Glutamatergic neuron (in vitro differentiated cells): ENCODE data around the gene MYB. TPM values are rescaled to one million over a fixed set of nuclear protein-coding genes. Genes with fewer than 3 reads are reported as not detected.
A peak's percentile ranks its signal among the peaks of the same experiment; 100 is the strongest.
"Not testable (repeated sequence)": the region's sequence is repeated elsewhere in the genome, so short reads cannot be mapped to it uniquely, and the experiment has no call there.

Experiments used
- DNase-seq: peaks from one replicate; pipeline ENCODE4 v3.0.0; 2022
- H3K27ac Mint-ChIP-seq: one replicate; pipeline ENCODE4 v1.8.0; 2020; ENCODE audit warnings: mild to moderate bottlenecking, mixed read lengths, inconsistent platforms; ENCODE audit not compliant: unreplicated experiment
- H3K27me3 Mint-ChIP-seq: one replicate; pipeline ENCODE4 v1.8.0; 2020; ENCODE audit warnings: mild to moderate bottlenecking, moderate library complexity, mixed read lengths, inconsistent platforms; ENCODE audit not compliant: unreplicated experiment
- H3K36me3 Mint-ChIP-seq: one replicate; pipeline ENCODE4 v1.8.0; 2020; ENCODE audit warnings: mild to moderate bottlenecking, mixed read lengths, inconsistent platforms; ENCODE audit not compliant: unreplicated experiment
- H3K4me1 Mint-ChIP-seq: one replicate; pipeline ENCODE4 v1.8.0; 2020; ENCODE audit warnings: mild to moderate bottlenecking, low read depth, mixed read lengths, inconsistent platforms; ENCODE audit not compliant: unreplicated experiment
- H3K4me3 Mint-ChIP-seq: one replicate; pipeline ENCODE4 v1.8.0; 2020; ENCODE audit warnings: mild to moderate bottlenecking, mixed read lengths, inconsistent platforms; ENCODE audit not compliant: unreplicated experiment
- H3K9me3 Mint-ChIP-seq: one replicate; pipeline ENCODE4 v1.8.0; 2020; ENCODE audit warnings: mild to moderate bottlenecking, moderate library complexity, mixed read lengths, inconsistent platforms; ENCODE audit not compliant: unreplicated experiment
- CTCF ChIP-seq: fragments of 200-600 bp; sonication (generic); IDR thresholded peaks from one replicate; pipeline ENCODE4 v1.5.0; 2021; ENCODE audit not compliant: partially characterized antibody, unreplicated experiment
- total RNA-seq: library from RNA; stranded (reverse); fragmentation: NEBNext Ultra II Directional; extraction: Animal tissue kit (Norgen Biotek cat#: 25700); gene quantifications from one replicate; pipeline ENCODE4 v1.2.1, GENCODE V29; 2021; ENCODE audit not compliant: unreplicated experiment

The MYB gene
- total RNA-seq, 1 donor from 2014 or later, result 0.56 TPM

- no peaks in the 10 kb centered on the region for H3K27me3 Mint-ChIP-seq
Measured at GRCh38 chr6:135141728-135142127, 39.4 kb upstream of the MYB start.

GRCh38 chr6:135142232-135142631 is 38.9 kb upstream of the MYB start:
- not testable (repeated sequence) for H3K27me3 Mint-ChIP-seq, H3K4me1 Mint-ChIP-seq, H3K4me3 Mint-ChIP-seq, H3K9me3 Mint-ChIP-seq, DNase-seq, H3K27ac Mint-ChIP-seq, H3K36me3 Mint-ChIP-seq

More at GRCh38 chr6:135141728-135142127, 39.4 kb upstream of the MYB start:
- H3K4me3 Mint-ChIP-seq, result no peak overlapping the region
- TF ChIP-seq CTCF, result no peak
- H3K36me3 Mint-ChIP-seq, result no peaks in the 10 kb centered on the region
- H3K27ac Mint-ChIP-seq, result no peak overlapping the region
- no peaks in the 10 kb centered on the region for H3K4me1 Mint-ChIP-seq
- no peak for DNase-seq
- H3K9me3 Mint-ChIP-seq, result no peaks in the 10 kb centered on the region

- no peaks in the 10 kb centered on the region for H3K27me3 Mint-ChIP-seq
- no peak for TF ChIP-seq CTCF
- no peaks in the 10 kb centered on the region for H3K4me1 Mint-ChIP-seq
- H3K9me3 Mint-ChIP-seq, result no peaks in the 10 kb centered on the region
- DNase-seq, result no peak
- H3K36me3 Mint-ChIP-seq, result no peaks in the 10 kb centered on the region
- H3K27ac Mint-ChIP-seq, result no peak overlapping the region
- H3K4me3 Mint-ChIP-seq, result no peak overlapping the region
Measured at GRCh38 chr6:135144673-135145062, 36.4 kb upstream of the MYB start.

GRCh38 chr6:135145063-135145800 is 35.9 kb upstream of the MYB start:
- H3K9me3 Mint-ChIP-seq, result no peaks in the 10 kb centered on the region
- no peaks in the 10 kb centered on the region for H3K36me3 Mint-ChIP-seq
- no peak for DNase-seq
- peak; percentile 47 for TF ChIP-seq CTCF
- no peaks in the 10 kb centered on the region for H3K27me3 Mint-ChIP-seq
- no peaks in the 10 kb centered on the region for H3K4me1 Mint-ChIP-seq
- H3K27ac Mint-ChIP-seq, result no peak overlapping the region
- H3K4me3 Mint-ChIP-seq, result no peak overlapping the region

- Mint-ChIP-seq H3K36me3 (no peaks in the 10 kb centered on the region), H3K9me3 (no peaks in the 10 kb centered on the region), H3K4me1 (no peaks in the 10 kb centered on the region), H3K27me3 (peaks cover 3% of the 10 kb centered on the region), H3K27ac (no peak overlapping the region), H3K4me3 (no peak overlapping the region)
- DNase-seq, result no peak
- no peak for TF ChIP-seq CTCF
Measured at GRCh38 chr6:135146162-135146934, 34.8 kb upstream of the MYB start.
